Embryonic facial prominence (tissue), 1 donor: ENCODE results near the gene FAM236A.
"Not testable (repeated sequence)": the region's sequence is repeated elsewhere in the genome, so short reads cannot be mapped to it uniquely, and the experiment has no call there.

Experiments used
- DNase-seq: peaks from one replicate; pipeline ENCODE4 v3.0.0-alpha.2; 2016; ENCODE audit errors: extremely low spot score

FAM236A gene

GRCh38 chrX:72937906-72938305, at the start of gene FAM236A:
Gene FAM236A, plus strand, starts transcription at chrX:72938206. Its CDS starts 57 bp downstream, at chrX:72938263.
- DNase-seq = not testable (repeated sequence)

GRCh38 chrX:72889740-72890139, 48.3 kb upstream of the FAM236A start:
- DNase-seq = not testable (repeated sequence)

- not testable (repeated sequence) for DNase-seq
Measured at GRCh38 chrX:72912315-72912714, 25.7 kb upstream of the FAM236A start, which contains the start of gene FAM236C. Gene FAM236C, plus strand, starts transcription at chrX:72912615. Its CDS starts 100 bp downstream, at chrX:72912715.

GRCh38 chrX:72916096-72916495, 21.9 kb upstream of the FAM236A start:
- not testable (repeated sequence) for DNase-seq

GRCh38 chrX:72932283-72932682, 5.7 kb upstream of the FAM236A start:
- DNase-seq = not testable (repeated sequence)

- not testable (repeated sequence) for DNase-seq
Measured at GRCh38 chrX:72936455-72936854, 1.6 kb upstream of the FAM236A start.

GRCh38 chrX:72936882-72937455, 1.0 kb upstream of the FAM236A start:
- DNase-seq = not testable (repeated sequence)

- DNase-seq = not testable (repeated sequence)
Measured at GRCh38 chrX:72942272-72942671, 4.3 kb downstream of the FAM236A start.

GRCh38 chrX:72943035-72943818, 5.2 kb downstream of the FAM236A start:
- not testable (repeated sequence) for DNase-seq

GRCh38 chrX:72943819-72944169, 5.8 kb downstream of the FAM236A start, which contains the start of gene DMRTC1:
Gene DMRTC1, minus strand, starts transcription at chrX:72943837. Its CDS starts 68,143 bp downstream, at chrX:72875694.
- DNase-seq = not testable (repeated sequence)

GRCh38 chrX:72959971-72960370, 22.0 kb downstream of the FAM236A start:
- DNase-seq = not testable (repeated sequence)

GRCh38 chrX:72971859-72972258, 33.9 kb downstream of the FAM236A start:
- DNase-seq = not testable (repeated sequence)

- DNase-seq = not testable (repeated sequence)
Measured at GRCh38 chrX:72974885-72975284, 36.9 kb downstream of the FAM236A start.

GRCh38 chrX:72980894-72981469, 43.0 kb downstream of the FAM236A start:
- not testable (repeated sequence) for DNase-seq
